ENCODE measurements around the gene SYNRG. TPM values are rescaled to one million over a fixed set of nuclear protein-coding genes. Genes with fewer than 3 reads are reported as not detected.
"Not testable (repeated sequence)": the region's sequence is repeated elsewhere in the genome, so short reads cannot be mapped to it uniquely, and the experiment has no call there.

The SYNRG gene
- total RNA-seq = 44.1 and 45.3 TPM in 2 replicates

- peak; percentile 98 for DNase-seq
- no peaks in the 10 kb centered on the region for H3K27me3 Mint-ChIP-seq
- intact Hi-C loops (cut with micrococcal nuclease) = loop anchor here (2.0 to 10.0 kb wide), 5 partner anchors 33 to 208 kb away; partner anchors contain the start of genes ACACA, DDX52, DUSP14 and TADA2A
- peak within 1 kb of the TSS; percentile 92 for H3K4me3 Mint-ChIP-seq
- H3K4me1 Mint-ChIP-seq = peaks cover 33% of the 10 kb centered on the region
- no peaks in the 10 kb centered on the region for H3K9me3 Mint-ChIP-seq
- peak within 1 kb of the TSS; percentile 92 for H3K27ac Mint-ChIP-seq
- H3K36me3 Mint-ChIP-seq (ENCODE audit: low read depth) = peaks cover 24% of the 10 kb centered on the region
Measured at GRCh38 chr17:37609170-37610040, at the start of gene SYNRG. SYNRG (minus strand) TSS chr17:37609418; CDS start chr17:37609355, 63 bp downstream.

- H3K36me3 Mint-ChIP-seq (ENCODE audit: low read depth) = no peaks in the 10 kb centered on the region
- H3K27ac Mint-ChIP-seq = no peak overlapping the region
- H3K9me3 Mint-ChIP-seq = no peaks in the 10 kb centered on the region
- H3K4me3 Mint-ChIP-seq = no peak overlapping the region
- H3K4me1 Mint-ChIP-seq = peaks cover 4% of the 10 kb centered on the region
- H3K27me3 Mint-ChIP-seq = peaks cover 32% of the 10 kb centered on the region
- intact Hi-C loops (cut with micrococcal nuclease) = no loop called here
- DNase-seq = no peak
Measured at GRCh38 chr17:37657202-37657601, 48.0 kb upstream of the SYNRG start.

GRCh38 chr17:37651849-37652248 lies 42.6 kb upstream of the SYNRG start:
- no peak for DNase-seq
- peaks cover 10% of the 10 kb centered on the region for H3K4me1 Mint-ChIP-seq
- H3K4me3 Mint-ChIP-seq = no peak overlapping the region
- no peaks in the 10 kb centered on the region for H3K36me3 Mint-ChIP-seq (ENCODE audit: low read depth)
- no peak overlapping the region for H3K27ac Mint-ChIP-seq
- intact Hi-C loops (cut with micrococcal nuclease) = loop anchor here (2.0 kb wide), 1 partner anchor 139 kb away; no protein-coding TSS in a partner anchor
- H3K9me3 Mint-ChIP-seq = no peaks in the 10 kb centered on the region
- peaks cover 55% of the 10 kb centered on the region for H3K27me3 Mint-ChIP-seq

- Mint-ChIP-seq H3K27me3 (peaks cover 66% of the 10 kb centered on the region), H3K9me3 (no peaks in the 10 kb centered on the region), H3K4me3 (no peak overlapping the region), H3K4me1 (peaks cover 10% of the 10 kb centered on the region), H3K27ac (no peak overlapping the region), H3K36me3 (ENCODE audit: low read depth) (no peaks in the 10 kb centered on the region)
- intact Hi-C loops (cut with micrococcal nuclease) = loop anchor here (2.0 kb wide), 1 partner anchor 140 kb away; no protein-coding TSS in a partner anchor
- no peak for DNase-seq
Measured at GRCh38 chr17:37650419-37651003, 41.3 kb upstream of the SYNRG start.

GRCh38 chr17:37648555-37648954 lies 39.3 kb upstream of the SYNRG start:
- intact Hi-C loops (cut with micrococcal nuclease) = no loop called here
- H3K9me3 Mint-ChIP-seq = no peaks in the 10 kb centered on the region
- DNase-seq = no peak
- no peak overlapping the region for H3K27ac Mint-ChIP-seq
- H3K36me3 Mint-ChIP-seq (ENCODE audit: low read depth) = no peaks in the 10 kb centered on the region
- peaks cover 77% of the 10 kb centered on the region for H3K27me3 Mint-ChIP-seq
- H3K4me3 Mint-ChIP-seq = no peak overlapping the region
- H3K4me1 Mint-ChIP-seq = peaks cover 12% of the 10 kb centered on the region

- intact Hi-C loops (cut with micrococcal nuclease) = no loop called here
- H3K27ac Mint-ChIP-seq = no peak overlapping the region
- H3K27me3 Mint-ChIP-seq = peaks cover 73% of the 10 kb centered on the region
- no peak for DNase-seq
- H3K9me3 Mint-ChIP-seq = no peaks in the 10 kb centered on the region
- H3K36me3 Mint-ChIP-seq (ENCODE audit: low read depth) = no peaks in the 10 kb centered on the region
- H3K4me3 Mint-ChIP-seq = no peak overlapping the region
- H3K4me1 Mint-ChIP-seq = peaks cover 9% of the 10 kb centered on the region
Measured at GRCh38 chr17:37647856-37648255, 38.6 kb upstream of the SYNRG start.

GRCh38 chr17:37643869-37644268 lies 34.7 kb upstream of the SYNRG start:
- peaks cover 26% of the 10 kb centered on the region for H3K4me1 Mint-ChIP-seq
- no peak overlapping the region for H3K27ac Mint-ChIP-seq
- no peak for DNase-seq
- no peaks in the 10 kb centered on the region for H3K9me3 Mint-ChIP-seq
- H3K36me3 Mint-ChIP-seq (ENCODE audit: low read depth) = peaks cover 24% of the 10 kb centered on the region
- peak overlapping the region; percentile 94 for H3K4me3 Mint-ChIP-seq
- intact Hi-C loops (cut with micrococcal nuclease) = loop anchor here (2.0 kb wide), 1 partner anchor 35 kb away; the partner anchor contains the start of gene SYNRG
- peaks cover 46% of the 10 kb centered on the region for H3K27me3 Mint-ChIP-seq

GRCh38 chr17:37643118-37643766 lies 34.0 kb upstream of the SYNRG start, which contains the start of gene DDX52:
DDX52 (minus strand) TSS chr17:37643446; CDS start chr17:37643420, 26 bp downstream.
- intact Hi-C loops (cut with micrococcal nuclease) = loop anchor here (2.0 kb wide), 1 partner anchor 34 kb away; the partner anchor contains the start of gene SYNRG
- Mint-ChIP-seq H3K27ac (peak within 1 kb of the TSS; percentile 92), H3K4me3 (peak within 1 kb of the TSS; percentile 94), H3K4me1 (peaks cover 25% of the 10 kb centered on the region), H3K36me3 (ENCODE audit: low read depth) (peaks cover 28% of the 10 kb centered on the region), H3K27me3 (peaks cover 41% of the 10 kb centered on the region), H3K9me3 (no peaks in the 10 kb centered on the region)
- peak; percentile 96 for DNase-seq

GRCh38 chr17:37642681-37643080 lies 33.5 kb upstream of the SYNRG start:
- intact Hi-C loops (cut with micrococcal nuclease) = loop anchor here (2.0 kb wide), 1 partner anchor 34 kb away; the partner anchor contains the start of gene SYNRG
- peaks cover 35% of the 10 kb centered on the region for H3K27me3 Mint-ChIP-seq
- peaks cover 33% of the 10 kb centered on the region for H3K36me3 Mint-ChIP-seq (ENCODE audit: low read depth)
- H3K9me3 Mint-ChIP-seq = no peaks in the 10 kb centered on the region
- H3K27ac Mint-ChIP-seq = peak overlapping the region; percentile 92
- DNase-seq = peak; percentile 58
- H3K4me3 Mint-ChIP-seq = peak overlapping the region; percentile 94
- H3K4me1 Mint-ChIP-seq = peaks cover 27% of the 10 kb centered on the region

GRCh38 chr17:37640015-37640414 lies 30.8 kb upstream of the SYNRG start:
- Mint-ChIP-seq H3K4me3 (peak overlapping the region; percentile 5), H3K27me3 (peaks cover 12% of the 10 kb centered on the region), H3K36me3 (ENCODE audit: low read depth) (peaks cover 51% of the 10 kb centered on the region), H3K9me3 (no peaks in the 10 kb centered on the region), H3K4me1 (peaks cover 27% of the 10 kb centered on the region), H3K27ac (no peak overlapping the region)
- DNase-seq = no peak
- intact Hi-C loops (cut with micrococcal nuclease) = no loop called here

GRCh38 chr17:37637956-37638355 lies 28.7 kb upstream of the SYNRG start:
- DNase-seq = no peak
- no peaks in the 10 kb centered on the region for H3K27me3 Mint-ChIP-seq
- no peaks in the 10 kb centered on the region for H3K9me3 Mint-ChIP-seq
- peaks cover 24% of the 10 kb centered on the region for H3K4me1 Mint-ChIP-seq
- H3K27ac Mint-ChIP-seq = no peak overlapping the region
- H3K36me3 Mint-ChIP-seq (ENCODE audit: low read depth) = peaks cover 51% of the 10 kb centered on the region
- intact Hi-C loops (cut with micrococcal nuclease) = no loop called here
- no peak overlapping the region for H3K4me3 Mint-ChIP-seq

- H3K27ac Mint-ChIP-seq; intact Hi-C loops (cut with micrococcal nuclease); DNase-seq; H3K9me3 Mint-ChIP-seq; H3K4me1 Mint-ChIP-seq; H3K27me3 Mint-ChIP-seq; H3K4me3 Mint-ChIP-seq: not testable (repeated sequence)
- peaks cover 34% of the 10 kb centered on the region for H3K36me3 Mint-ChIP-seq (ENCODE audit: low read depth)
Measured at GRCh38 chr17:37616430-37616829, 7.2 kb upstream of the SYNRG start.

- Mint-ChIP-seq H3K36me3 (ENCODE audit: low read depth) (peaks cover 27% of the 10 kb centered on the region), H3K4me1 (peaks cover 2% of the 10 kb centered on the region)
- intact Hi-C loops (cut with micrococcal nuclease) = no loop called here
Measured at GRCh38 chr17:37614823-37615222, 5.6 kb upstream of the SYNRG start.

More at GRCh38 chr17:37614823-37615222, 5.6 kb upstream of the SYNRG start:
- Mint-ChIP-seq H3K9me3 (no peaks in the 10 kb centered on the region), H3K4me3 (no peak overlapping the region), H3K27ac (no peak overlapping the region), H3K27me3 (no peaks in the 10 kb centered on the region)
- no peak for DNase-seq
